Endodermal cell (in vitro differentiated cells): Measurements from ENCODE around the gene MOV10L1. TPM values are rescaled to one million over a fixed set of nuclear protein-coding genes. Genes with fewer than 3 reads are reported as not detected.

Experiments
- DNase-seq: peaks from one replicate; pipeline ENCODE4 v3.0.0-alpha.2; 2017
- H3K27ac ChIP-seq: 2 replicates; pipeline ENCODE4 v1.5.1; 2013; ENCODE audit warnings: mild to moderate bottlenecking, low read depth, low read length, moderate library complexity
- H3K27me3 ChIP-seq: 2 replicates; pipeline ENCODE4 v1.6.1; 2013; ENCODE audit warnings: mild to moderate bottlenecking, low read length, moderate library complexity; ENCODE audit not compliant: insufficient read depth, control insufficient read depth, poor library complexity, severe bottlenecking
- H3K36me3 ChIP-seq: 2 replicates; pipeline ENCODE4 v1.7.0; 2013; ENCODE audit warnings: mild to moderate bottlenecking, low read length, moderate library complexity; ENCODE audit not compliant: control insufficient read depth, insufficient read depth
- H3K4me1 ChIP-seq: one replicate; pipeline ENCODE4 v1.7.0; 2013; ENCODE audit warnings: low read length; ENCODE audit not compliant: control insufficient read depth, insufficient read depth
- H3K4me3 ChIP-seq: 2 replicates; pipeline ENCODE4 v1.5.1; 2013; ENCODE audit warnings: mild to moderate bottlenecking, low read length, moderate library complexity
- H3K9ac ChIP-seq: 2 replicates; pipeline ENCODE4 v1.6.1; 2013; ENCODE audit warnings: mild to moderate bottlenecking, low read length, moderate library complexity; ENCODE audit not compliant: poor library complexity, severe bottlenecking; ENCODE audit errors: extremely low read depth
- H3K9me3 ChIP-seq: 2 replicates; pipeline ENCODE4 v1.6.1; 2013; ENCODE audit warnings: mild to moderate bottlenecking, low read length, moderate library complexity; ENCODE audit not compliant: control insufficient read depth
- H3K27ac Mint-ChIP-seq: 2 replicates; pipeline ENCODE4 v1.8.0; 2020; ENCODE audit warnings: mixed read lengths
- H3K27me3 Mint-ChIP-seq: 2 replicates; pipeline ENCODE4 v1.8.0; 2021; ENCODE audit warnings: mild to moderate bottlenecking, mixed read lengths; ENCODE audit not compliant: insufficient read depth
- H3K36me3 Mint-ChIP-seq: 2 replicates; pipeline ENCODE4 v1.8.0; 2020; ENCODE audit warnings: low read depth, mixed read lengths
- H3K4me1 Mint-ChIP-seq: 2 replicates; pipeline ENCODE4 v1.8.0; 2020; ENCODE audit warnings: mixed read lengths
- H3K4me3 Mint-ChIP-seq: 2 replicates; pipeline ENCODE4 v1.8.0; 2020; ENCODE audit warnings: mild to moderate bottlenecking, moderate library complexity, mixed read lengths
- H3K9me3 Mint-ChIP-seq: 2 replicates; pipeline ENCODE4 v1.8.0; 2020; ENCODE audit warnings: mild to moderate bottlenecking, mixed read lengths
- WGBS, 2 experiments: methylation state at CpG; one replicate each; pipeline versions ENCODE4 v1.1.5 to v1.1.7; 2013; ENCODE audit warnings: missing lambda C conversion rate in 2 of 2, mixed read lengths in 1 of 2; ENCODE audit not compliant: insufficient coverage in 1 of 2, insufficient read length in 1 of 2; 5-methylcytosine and 5-hydroxymethylcytosine counted together
- total RNA-seq, 2 donors: library from RNA; stranded (reverse); fragmentation: NEBNext Ultra II Directional in 1 of 2; extraction: Animal tissue kit (Norgen Biotek cat#: 25700) in 1 of 2; gene quantifications; 2 replicates in 1 of 2; 3 replicates in 1 of 2; pipeline ENCODE4 v1.2.1, GENCODE V29; 2021
- TF ChIP-seq, protein P1 (sequence below): fragments of 200-600 bp; sonication (generic); conservative IDR thresholded peaks from 2 replicates; pipeline ENCODE4 v1.5.0; 2021; ENCODE audit warnings: antibody characterized with exemption, mild to moderate bottlenecking

MOV10L1 gene
- total RNA-seq, 2 donors from 2014 or later, result 0.31 TPM; not detected in 1

DNA sequence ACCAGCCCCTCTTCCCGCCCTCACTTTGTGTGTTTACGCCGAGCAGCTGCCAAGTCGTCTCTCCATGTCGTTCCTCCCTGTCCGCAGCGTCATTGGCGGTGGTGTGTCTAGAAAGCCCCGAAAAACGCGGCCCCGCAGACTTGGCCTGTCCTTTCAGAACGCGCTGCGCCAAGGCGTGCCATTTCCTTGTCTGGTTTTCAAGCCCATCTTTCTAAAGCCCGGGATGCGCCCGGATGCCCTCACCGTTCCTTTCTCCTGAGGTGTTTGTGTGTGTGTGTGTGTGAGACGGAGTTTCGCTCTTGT is 557 bp downstream of the MOV10L1 start:
- Histone ChIP-seq H3K4me1 (no peaks in the 10 kb centered on the region), H3K36me3 (no peaks in the 10 kb centered on the region), H3K27ac (no peak overlapping the region), H3K9ac (no peak overlapping the region), H3K4me3 (no peak overlapping the region), H3K27me3 (peaks cover 2% of the 10 kb centered on the region), H3K9me3 (no peaks in the 10 kb centered on the region)
- H3K27me3 Mint-ChIP-seq, result peaks cover 33% of the 10 kb centered on the region
- peaks cover 1% of the 10 kb centered on the region for H3K4me1 Mint-ChIP-seq
- TF ChIP-seq, protein P1, sequence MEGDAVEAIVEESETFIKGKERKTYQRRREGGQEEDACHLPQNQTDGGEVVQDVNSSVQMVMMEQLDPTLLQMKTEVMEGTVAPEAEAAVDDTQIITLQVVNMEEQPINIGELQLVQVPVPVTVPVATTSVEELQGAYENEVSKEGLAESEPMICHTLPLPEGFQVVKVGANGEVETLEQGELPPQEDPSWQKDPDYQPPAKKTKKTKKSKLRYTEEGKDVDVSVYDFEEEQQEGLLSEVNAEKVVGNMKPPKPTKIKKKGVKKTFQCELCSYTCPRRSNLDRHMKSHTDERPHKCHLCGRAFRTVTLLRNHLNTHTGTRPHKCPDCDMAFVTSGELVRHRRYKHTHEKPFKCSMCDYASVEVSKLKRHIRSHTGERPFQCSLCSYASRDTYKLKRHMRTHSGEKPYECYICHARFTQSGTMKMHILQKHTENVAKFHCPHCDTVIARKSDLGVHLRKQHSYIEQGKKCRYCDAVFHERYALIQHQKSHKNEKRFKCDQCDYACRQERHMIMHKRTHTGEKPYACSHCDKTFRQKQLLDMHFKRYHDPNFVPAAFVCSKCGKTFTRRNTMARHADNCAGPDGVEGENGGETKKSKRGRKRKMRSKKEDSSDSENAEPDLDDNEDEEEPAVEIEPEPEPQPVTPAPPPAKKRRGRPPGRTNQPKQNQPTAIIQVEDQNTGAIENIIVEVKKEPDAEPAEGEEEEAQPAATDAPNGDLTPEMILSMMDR, result no peak
- H3K4me3 Mint-ChIP-seq, result no peak overlapping the region
- WGBS, 2 experiments, result 95 to 98% methylated on average over 18 to 20 of the region's 22 CpGs
- H3K36me3 Mint-ChIP-seq, result no peaks in the 10 kb centered on the region
- no peak for DNase-seq
- H3K9me3 Mint-ChIP-seq, result peaks cover 17% of the 10 kb centered on the region
- no peak overlapping the region for H3K27ac Mint-ChIP-seq

DNA sequence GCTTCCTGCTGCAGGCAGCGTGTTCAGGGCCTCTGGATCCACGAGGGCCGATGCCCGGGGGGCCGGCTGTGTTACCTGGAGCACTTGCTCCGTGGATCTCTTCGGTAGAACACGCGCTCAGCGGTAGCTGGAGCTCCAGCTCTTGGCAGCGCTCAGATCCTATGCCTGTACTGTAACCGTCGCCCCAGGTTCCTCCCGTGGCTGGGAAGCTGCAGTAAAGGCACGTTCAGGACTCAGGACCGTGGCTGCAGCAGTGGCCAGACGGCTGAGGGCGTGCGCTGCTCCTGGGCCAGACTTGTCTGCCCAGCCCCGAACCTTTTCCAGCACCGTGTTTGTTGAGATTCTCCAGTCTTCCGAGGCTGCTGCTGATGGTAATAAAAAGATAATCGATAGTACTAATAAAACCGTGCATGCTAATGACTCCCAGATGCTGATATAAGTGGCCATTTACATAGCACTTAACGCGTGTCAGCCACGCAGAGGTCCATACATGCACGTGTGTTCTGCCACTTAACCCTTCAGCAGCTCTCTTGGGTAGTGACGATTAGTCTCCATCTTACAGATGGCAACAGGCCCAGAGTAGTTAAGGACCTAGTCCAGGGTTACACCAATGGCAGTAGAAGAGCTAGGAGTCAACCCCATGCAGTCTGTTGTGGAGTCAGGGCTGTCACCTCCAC is 1.4 kb downstream of the MOV10L1 start:
- H3K27me3 ChIP-seq, result peaks cover 7% of the 10 kb centered on the region
- H3K9me3 ChIP-seq, result no peaks in the 10 kb centered on the region
- H3K36me3 ChIP-seq, result no peaks in the 10 kb centered on the region
- H3K4me3 Mint-ChIP-seq, result no peak overlapping the region
- no peaks in the 10 kb centered on the region for H3K4me1 Mint-ChIP-seq
- DNase-seq, result no peak
- H3K27me3 Mint-ChIP-seq, result peaks cover 33% of the 10 kb centered on the region
- 91 to 94% methylated on average over 25 to 29 of the region's 29 CpGs for WGBS, 2 experiments
- H3K9ac ChIP-seq, result no peak overlapping the region
- peaks cover 17% of the 10 kb centered on the region for H3K9me3 Mint-ChIP-seq
- TF ChIP-seq, protein P1, result no peak
- H3K36me3 Mint-ChIP-seq, result no peaks in the 10 kb centered on the region
- no peaks in the 10 kb centered on the region for H3K4me1 ChIP-seq
- H3K4me3 ChIP-seq, result no peak overlapping the region
- no peak overlapping the region for H3K27ac Mint-ChIP-seq
- H3K27ac ChIP-seq, result no peak overlapping the region

DNA sequence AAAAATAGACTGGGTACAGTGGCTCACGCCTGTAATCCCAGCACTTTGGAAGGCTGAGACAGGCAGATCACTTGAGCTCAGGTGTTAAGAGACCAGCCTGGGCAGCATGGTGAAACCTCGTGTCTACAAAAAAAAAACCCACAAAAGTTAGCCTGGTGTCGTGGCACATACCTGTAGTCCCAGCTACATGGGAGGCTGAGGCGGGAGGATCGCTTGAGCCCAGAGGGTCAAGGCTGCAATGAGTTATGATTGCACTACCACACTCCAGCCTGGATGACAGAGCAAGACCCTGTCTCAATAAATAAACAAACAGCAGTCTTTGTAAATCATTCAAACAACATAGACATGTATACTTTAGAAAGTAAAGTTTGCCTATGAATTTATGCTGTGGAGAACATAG is 2.5 kb downstream of the MOV10L1 start:
- no peaks in the 10 kb centered on the region for H3K36me3 Mint-ChIP-seq
- no peaks in the 10 kb centered on the region for H3K9me3 ChIP-seq
- TF ChIP-seq, protein P1, result no peak
- no peak for DNase-seq
- H3K36me3 ChIP-seq, result no peaks in the 10 kb centered on the region
- no peaks in the 10 kb centered on the region for H3K4me1 ChIP-seq
- H3K4me3 Mint-ChIP-seq, result no peak overlapping the region
- peaks cover 30% of the 10 kb centered on the region for H3K27me3 Mint-ChIP-seq
- peaks cover 7% of the 10 kb centered on the region for H3K27me3 ChIP-seq
- H3K4me3 ChIP-seq, result no peak overlapping the region
- no peak overlapping the region for H3K27ac ChIP-seq
- WGBS, 2 experiments, result 92% methylated on average over 5 of the region's 5 CpGs
- H3K4me1 Mint-ChIP-seq, result no peaks in the 10 kb centered on the region
- peaks cover 17% of the 10 kb centered on the region for H3K9me3 Mint-ChIP-seq
- no peak overlapping the region for H3K9ac ChIP-seq
- no peak overlapping the region for H3K27ac Mint-ChIP-seq
